OCI-LY7 (cell line): Measurements from ENCODE around the gene ZC3H4. TPM values are rescaled to one million over a fixed set of nuclear protein-coding genes. Genes with fewer than 3 reads are reported as not detected.
A peak's percentile ranks its signal among the peaks of the same experiment; 100 is the strongest.

Experiments used
- BruUV-seq: library from RNA; stranded (reverse); fragments of 400-500 nt; replicated peaks from 2 replicates; lab custom pipeline; 2021; lab: Mats Ljungman, UMichigan
- CTCF ChIA-PET: fragments of 300-600 bp; sonication (Branson Sonifier 250); formaldehyde crosslinking; loops from one replicate; lab custom pipeline; 2022; ENCODE audit warnings: antibody characterized with exemption; ENCODE audit not compliant: unreplicated experiment; lab: Charles Lee
- POLR2A ChIA-PET: fragments of 300-600 bp; sonication (Branson Sonifier 250); formaldehyde crosslinking; loops from one replicate; lab custom pipeline; 2022; ENCODE audit warnings: antibody characterized with exemption; lab: Charles Lee
- DNase-seq: peaks from one replicate; pipeline ENCODE4 v3.0.0-alpha.2; 2015; ENCODE audit warnings: low spot score
- H2AFZ ChIP-seq: fragments of 200-600 bp; sonication (generic), shearing (Covaris generic); 2 replicates; pipeline ENCODE4 v1.6.1; 2014; ENCODE audit warnings: mild to moderate bottlenecking, antibody characterized with exemption, low read length, moderate library complexity
- H3K27ac ChIP-seq: fragments of 200-600 bp; sonication (generic); 2 replicates; pipeline ENCODE4 v1.5.1; 2014; ENCODE audit warnings: mixed run types, low read depth, mild to moderate bottlenecking, moderate library complexity, low read length, inconsistent platforms; ENCODE audit not compliant: poor library complexity, severe bottlenecking
- H3K36me3 ChIP-seq: fragments of 200-600 bp; sonication (generic); 2 replicates; pipeline ENCODE4 v1.6.1; 2014; ENCODE audit warnings: mild to moderate bottlenecking, antibody characterized with exemption, low read length, moderate library complexity, mixed read lengths; ENCODE audit not compliant: insufficient read depth
- H3K4me1 ChIP-seq: fragments of 200-600 bp; sonication (generic); 2 replicates; pipeline ENCODE4 v1.5.1; 2014; ENCODE audit warnings: mild to moderate bottlenecking, low read length; ENCODE audit not compliant: insufficient read depth, poor library complexity, severe bottlenecking
- H3K4me2 ChIP-seq: fragments of 200-600 bp; sonication (generic); 2 replicates; pipeline ENCODE4 v1.6.1; 2014; ENCODE audit warnings: mild to moderate bottlenecking, low read length
- H3K4me3 ChIP-seq: fragments of 200-600 bp; sonication (generic); 2 replicates; pipeline ENCODE4 v1.5.1; 2014; ENCODE audit warnings: mild to moderate bottlenecking, low read depth, low read length; ENCODE audit not compliant: poor library complexity, severe bottlenecking
- H3K79me2 ChIP-seq: fragments of 200-600 bp; sonication (generic); 2 replicates; pipeline ENCODE4 v1.6.1; 2016; ENCODE audit warnings: low read depth, mild to moderate bottlenecking, low read length, moderate library complexity, mixed read lengths; ENCODE audit not compliant: insufficient read depth
- H3K9me2 ChIP-seq: fragments of 200-600 bp; sonication (generic); 2 replicates; pipeline ENCODE4 v1.6.1; 2016; ENCODE audit warnings: mild to moderate bottlenecking, low read length, mixed read lengths; ENCODE audit not compliant: insufficient read depth
- H3K9me3 ChIP-seq: fragments of 200-600 bp; sonication (generic); 2 replicates; pipeline ENCODE4 v1.6.1; 2014; ENCODE audit warnings: mild to moderate bottlenecking, mixed run types, low read length, mixed read lengths
- H4K20me1 ChIP-seq: fragments of 200-600 bp; sonication (generic); 2 replicates; pipeline ENCODE4 v1.6.1; 2014; ENCODE audit warnings: mild to moderate bottlenecking, antibody characterized with exemption, low read length, moderate library complexity, mixed read lengths; ENCODE audit not compliant: insufficient read depth
- EZH2phosphoT487 ChIP-seq: fragments of 200-600 bp; sonication (generic); IDR thresholded peaks from 2 replicates; pipeline ENCODE4 v1.6.1; 2018; ENCODE audit warnings: low read depth, borderline replicate concordance, mild to moderate bottlenecking, mixed run types, antibody characterized with exemption, low read length, moderate library complexity, mixed read lengths
- intact Hi-C: fragments of 100-400 bp; cut with micrococcal nuclease; formaldehyde crosslinking; loops from one replicate; pipeline ENCODE4 v1.10.0; 2022; ENCODE audit not compliant: unreplicated experiment
- total RNA-seq, 2 experiments: library from RNA; depleted of rRNA in 1 of 2; stranded (reverse); fragments of >200 nt in 1 of 2; shearing (Covaris generic) in 1 of 2; gene quantifications; 2 replicates each; pipeline ENCODE4 v1.2.3, GENCODE V29; 2014 to 2022
- TF ChIP-seq, protein P1 (sequence below): fragments of 200-600 bp; sonication (generic); conservative IDR thresholded peaks from 2 replicates; pipeline ENCODE4 v1.5.1; 2014; ENCODE audit warnings: mild to moderate bottlenecking, antibody characterized with exemption, low read length, moderate library complexity, mixed read lengths

Gene ZC3H4
- total RNA-seq, 2 experiments from 2014 or later: 23.0 to 76.8 TPM

DNA sequence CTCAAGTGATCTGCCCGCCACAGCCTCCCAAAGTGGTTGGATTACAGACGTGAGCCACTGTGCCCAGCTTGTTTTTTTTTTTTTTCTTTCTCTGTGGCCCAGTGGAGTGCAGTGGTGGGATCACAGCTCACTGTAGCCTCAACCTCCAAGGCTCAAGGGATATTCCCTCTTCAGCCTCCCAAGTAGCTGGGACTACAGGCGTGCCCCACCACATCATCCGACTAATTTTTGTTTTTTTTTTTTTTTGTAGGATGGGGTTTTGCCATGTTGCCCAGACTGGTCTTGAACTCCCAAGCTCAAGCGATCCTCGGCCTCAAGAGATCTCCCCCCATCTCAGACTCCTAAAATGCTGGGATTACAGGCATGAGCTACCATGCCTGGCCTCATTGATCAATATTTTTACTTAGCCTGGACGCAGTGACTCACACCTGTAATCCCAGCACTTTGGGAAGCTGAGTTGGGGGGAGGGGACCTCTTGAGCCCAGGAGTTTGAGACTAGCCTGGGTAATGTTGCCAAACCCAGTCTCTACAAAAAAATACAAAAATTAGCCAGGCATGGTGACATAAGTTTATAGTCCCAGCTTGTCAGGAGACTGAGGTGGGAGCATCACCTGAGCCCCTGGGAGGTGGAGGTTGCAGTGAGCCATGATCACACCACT, 18.7 kb upstream of the ZC3H4 start:
- Histone ChIP-seq H4K20me1 (peaks cover 22% of the 10 kb centered on the region), H3K4me1 (peaks cover 35% of the 10 kb centered on the region), H3K9me3 (no peaks in the 10 kb centered on the region), H3K4me3 (peak overlapping the region; percentile 93), H3K4me2 (peak overlapping the region; percentile 77), H3K36me3 (peaks cover 58% of the 10 kb centered on the region), H3K27ac (peak overlapping the region; percentile 80), H3K79me2 (peaks cover 66% of the 10 kb centered on the region), H2AFZ (no peak overlapping the region), H3K9me2 (no peaks in the 10 kb centered on the region)
- no peak for DNase-seq
- ChIA-PET POLR2A (interaction anchor here (0.6 to 2.7 kb wide), 6 partner anchors 19 to 301 kb away, joined by 3 to 12 read pairs (median 4); partner anchors contain the start of gene ZC3H4), CTCF (interaction anchor here (0.8 kb wide), 1 partner anchor 119 kb away, joined by 3 read pairs; no protein-coding TSS in a partner anchor)
- intact Hi-C loops: no loop called here
- BruUV-seq: no TSS peak
- no peak for TF ChIP-seq EZH2phosphoT487
- TF ChIP-seq, protein P1, sequence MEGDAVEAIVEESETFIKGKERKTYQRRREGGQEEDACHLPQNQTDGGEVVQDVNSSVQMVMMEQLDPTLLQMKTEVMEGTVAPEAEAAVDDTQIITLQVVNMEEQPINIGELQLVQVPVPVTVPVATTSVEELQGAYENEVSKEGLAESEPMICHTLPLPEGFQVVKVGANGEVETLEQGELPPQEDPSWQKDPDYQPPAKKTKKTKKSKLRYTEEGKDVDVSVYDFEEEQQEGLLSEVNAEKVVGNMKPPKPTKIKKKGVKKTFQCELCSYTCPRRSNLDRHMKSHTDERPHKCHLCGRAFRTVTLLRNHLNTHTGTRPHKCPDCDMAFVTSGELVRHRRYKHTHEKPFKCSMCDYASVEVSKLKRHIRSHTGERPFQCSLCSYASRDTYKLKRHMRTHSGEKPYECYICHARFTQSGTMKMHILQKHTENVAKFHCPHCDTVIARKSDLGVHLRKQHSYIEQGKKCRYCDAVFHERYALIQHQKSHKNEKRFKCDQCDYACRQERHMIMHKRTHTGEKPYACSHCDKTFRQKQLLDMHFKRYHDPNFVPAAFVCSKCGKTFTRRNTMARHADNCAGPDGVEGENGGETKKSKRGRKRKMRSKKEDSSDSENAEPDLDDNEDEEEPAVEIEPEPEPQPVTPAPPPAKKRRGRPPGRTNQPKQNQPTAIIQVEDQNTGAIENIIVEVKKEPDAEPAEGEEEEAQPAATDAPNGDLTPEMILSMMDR: no peak

- H3K9me2 ChIP-seq: no peaks in the 10 kb centered on the region
- no TSS peak for BruUV-seq
- peak within 1 kb of the TSS; percentile 92 for H2AFZ ChIP-seq
- H4K20me1 ChIP-seq: peaks cover 22% of the 10 kb centered on the region
- ChIA-PET POLR2A (interaction anchor here (0.6 to 2.7 kb wide), 2 partner anchors 17 to 73 kb away, joined by 5 to 12 read pairs; partner anchors contain the start of gene ZC3H4), CTCF (interaction anchor here (0.9 kb wide), 1 partner anchor 17 kb away, joined by 3 read pairs; the partner anchor contains the start of gene ZC3H4)
- peak within 1 kb of the TSS; percentile 80 for H3K27ac ChIP-seq
- peak; percentile 100 for DNase-seq
- peaks cover 50% of the 10 kb centered on the region for H3K79me2 ChIP-seq
- TF ChIP-seq, protein P1: peak; percentile 70
- no peak for TF ChIP-seq EZH2phosphoT487
- H3K4me2 ChIP-seq: peak within 1 kb of the TSS; percentile 77
- peak within 1 kb of the TSS; percentile 93 for H3K4me3 ChIP-seq
- peaks cover 35% of the 10 kb centered on the region for H3K4me1 ChIP-seq
- peaks cover 44% of the 10 kb centered on the region for H3K36me3 ChIP-seq
- no peaks in the 10 kb centered on the region for H3K9me3 ChIP-seq
- intact Hi-C loops: loop anchor here (1.0 kb wide), 1 partner anchor 114 kb away; no protein-coding TSS in a partner anchor
These were observed 17.1 kb upstream of the ZC3H4 start, which contains the start of gene SAE1 for GRCh38 chr19:47130589-47131227. SAE1 (plus strand) TSS chr19:47130835; CDS start chr19:47130931, 96 bp downstream.
